ENCODE results near the gene DACT3.

The DACT3 gene

GRCh38 chr19:46670813-46671212 is 9.8 kb upstream of the DACT3 start:
- TF ChIP-seq, protein P1, sequence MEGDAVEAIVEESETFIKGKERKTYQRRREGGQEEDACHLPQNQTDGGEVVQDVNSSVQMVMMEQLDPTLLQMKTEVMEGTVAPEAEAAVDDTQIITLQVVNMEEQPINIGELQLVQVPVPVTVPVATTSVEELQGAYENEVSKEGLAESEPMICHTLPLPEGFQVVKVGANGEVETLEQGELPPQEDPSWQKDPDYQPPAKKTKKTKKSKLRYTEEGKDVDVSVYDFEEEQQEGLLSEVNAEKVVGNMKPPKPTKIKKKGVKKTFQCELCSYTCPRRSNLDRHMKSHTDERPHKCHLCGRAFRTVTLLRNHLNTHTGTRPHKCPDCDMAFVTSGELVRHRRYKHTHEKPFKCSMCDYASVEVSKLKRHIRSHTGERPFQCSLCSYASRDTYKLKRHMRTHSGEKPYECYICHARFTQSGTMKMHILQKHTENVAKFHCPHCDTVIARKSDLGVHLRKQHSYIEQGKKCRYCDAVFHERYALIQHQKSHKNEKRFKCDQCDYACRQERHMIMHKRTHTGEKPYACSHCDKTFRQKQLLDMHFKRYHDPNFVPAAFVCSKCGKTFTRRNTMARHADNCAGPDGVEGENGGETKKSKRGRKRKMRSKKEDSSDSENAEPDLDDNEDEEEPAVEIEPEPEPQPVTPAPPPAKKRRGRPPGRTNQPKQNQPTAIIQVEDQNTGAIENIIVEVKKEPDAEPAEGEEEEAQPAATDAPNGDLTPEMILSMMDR (IDR thresholded peaks at IDR 0.05; ENCODE audit: low read depth, low read length, missing control alignments) = no peak
- DNase-seq (ENCODE audit: low read depth) = no peak
- in situ Hi-C loops (cut with HindIII; ENCODE audit: low sequenced_read_pairs) = no loop called here
- no peak overlapping the region for H3K4me3 ChIP-seq (ENCODE audit: low read depth, low read length)

GRCh38 chr19:46668662-46669061 is 7.7 kb upstream of the DACT3 start:
- DNase-seq (ENCODE audit: low read depth) = no peak
- TF ChIP-seq, protein P1 (IDR thresholded peaks at IDR 0.05; ENCODE audit: low read depth, low read length, missing control alignments) = no peak
- in situ Hi-C loops (cut with HindIII; ENCODE audit: low sequenced_read_pairs) = no loop called here
- no peak overlapping the region for H3K4me3 ChIP-seq (ENCODE audit: low read depth, low read length)

DNA sequence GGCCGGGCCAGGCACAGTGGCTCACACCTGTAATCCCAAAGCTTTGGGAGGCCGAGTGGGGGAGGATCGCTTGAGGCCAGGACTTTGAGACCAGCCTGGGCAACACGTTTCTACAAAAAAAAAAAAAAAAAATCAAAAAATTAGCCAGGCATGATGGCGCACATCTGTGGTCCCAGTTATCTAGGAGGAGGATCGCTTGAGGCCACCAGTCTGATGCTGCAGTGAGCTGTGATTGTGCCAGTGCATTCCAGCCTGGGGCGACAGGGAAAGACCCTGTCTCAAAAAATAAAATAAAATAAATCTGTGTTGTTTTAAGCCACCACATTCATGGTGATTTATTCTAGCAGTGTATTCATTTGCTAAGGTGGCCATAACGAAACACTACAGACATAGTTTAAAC is 4.1 kb upstream of the DACT3 start:
- H3K4me3 ChIP-seq (ENCODE audit: low read depth, low read length) = no peak overlapping the region
- TF ChIP-seq, protein P1 (IDR thresholded peaks at IDR 0.05; ENCODE audit: low read depth, low read length, missing control alignments) = no peak
- DNase-seq (ENCODE audit: low read depth) = no peak
- in situ Hi-C loops (cut with HindIII; ENCODE audit: low sequenced_read_pairs) = no loop called here

DNA sequence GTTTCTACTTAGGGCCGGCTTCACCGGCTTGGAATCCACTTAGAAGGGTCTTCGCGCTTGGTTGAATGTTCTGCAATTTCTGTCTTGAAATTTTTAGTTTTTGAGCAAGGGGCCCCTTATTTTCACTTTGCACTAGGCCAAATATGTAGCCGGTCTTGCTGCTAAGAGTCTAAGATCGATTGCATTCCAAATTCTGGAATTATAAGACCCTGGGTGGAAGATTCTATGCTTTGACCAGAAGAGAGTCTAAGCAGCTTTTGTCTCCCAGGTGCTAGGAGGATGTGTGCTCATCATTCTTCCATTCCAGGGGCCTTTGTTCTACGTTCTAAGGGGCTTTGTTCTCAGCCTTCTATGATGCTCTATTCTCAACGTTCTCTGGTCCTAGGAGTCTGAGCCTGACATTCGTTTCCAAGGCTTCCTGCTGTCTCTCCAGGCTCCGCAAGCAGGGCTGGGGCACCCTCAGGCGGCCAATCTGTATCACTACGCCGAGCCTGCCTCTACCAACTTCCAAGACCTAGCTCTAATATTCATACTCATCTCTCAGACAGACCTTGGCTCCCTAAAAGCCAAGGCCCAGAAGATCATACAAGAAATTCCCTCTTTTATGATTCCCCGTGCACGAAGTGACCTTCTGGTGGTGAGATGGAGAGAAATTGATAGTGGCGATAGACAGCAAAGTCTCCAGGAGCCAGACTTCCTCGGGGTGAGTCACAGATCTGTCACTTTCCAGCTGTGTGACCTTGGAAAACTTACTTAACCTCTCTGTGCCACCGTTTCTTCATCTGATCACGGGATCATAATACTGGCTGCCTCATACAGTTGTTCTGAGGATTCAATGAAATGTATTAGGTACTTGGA is 982 bp upstream of the DACT3 start:
- TF ChIP-seq, protein P1 (IDR thresholded peaks at IDR 0.05; ENCODE audit: low read depth, low read length, missing control alignments) = peak; percentile 95
- DNase-seq (ENCODE audit: low read depth) = peak; percentile 81
- H3K4me3 ChIP-seq (ENCODE audit: low read depth, low read length) = peak overlapping the region; percentile 25

GRCh38 chr19:46660551-46661019 is 397 bp downstream of the DACT3 start:
- TF ChIP-seq, protein P1 (IDR thresholded peaks at IDR 0.05; ENCODE audit: low read depth, low read length, missing control alignments) = no peak
- in situ Hi-C loops (cut with HindIII; ENCODE audit: low sequenced_read_pairs) = no loop called here
- peak overlapping the region; percentile 49 for H3K4me3 ChIP-seq (ENCODE audit: low read depth, low read length)
- no peak for DNase-seq (ENCODE audit: low read depth)

More for the DNA sequence above, 982 bp upstream of the DACT3 start:
- in situ Hi-C loops (cut with HindIII; ENCODE audit: low sequenced_read_pairs) = no loop called here

- TF ChIP-seq, protein P1 (IDR thresholded peaks at IDR 0.05; ENCODE audit: low read depth, low read length, missing control alignments) = no peak
- in situ Hi-C loops (cut with HindIII; ENCODE audit: low sequenced_read_pairs) = no loop called here
- no peak for DNase-seq (ENCODE audit: low read depth)
- H3K4me3 ChIP-seq (ENCODE audit: low read depth, low read length) = peak overlapping the region; percentile 49
These were observed 919 bp downstream of the DACT3 start for GRCh38 chr19:46660008-46660517.
